ENCODE results near the gene PLET1. TPM values are rescaled to one million over a fixed set of nuclear protein-coding genes. Genes with fewer than 3 reads are reported as not detected.

Gene PLET1
- total RNA-seq, 1 donor from 2014 or later, result not detected

- Histone ChIP-seq H3K36me3 (peaks cover 27% of the 10 kb centered on the region), H3K27me3 (ENCODE audit: low read depth) (no peaks in the 10 kb centered on the region), H3K4me1 (peaks cover 13% of the 10 kb centered on the region), H3K4me3 (peak within 1 kb of the TSS; percentile 69), H3K9me3 (no peaks in the 10 kb centered on the region), H3K27ac (peak within 1 kb of the TSS; percentile 99)
- intact Hi-C loops (cut with DNase I), result no loop called here
- TF ChIP-seq, protein P1, sequence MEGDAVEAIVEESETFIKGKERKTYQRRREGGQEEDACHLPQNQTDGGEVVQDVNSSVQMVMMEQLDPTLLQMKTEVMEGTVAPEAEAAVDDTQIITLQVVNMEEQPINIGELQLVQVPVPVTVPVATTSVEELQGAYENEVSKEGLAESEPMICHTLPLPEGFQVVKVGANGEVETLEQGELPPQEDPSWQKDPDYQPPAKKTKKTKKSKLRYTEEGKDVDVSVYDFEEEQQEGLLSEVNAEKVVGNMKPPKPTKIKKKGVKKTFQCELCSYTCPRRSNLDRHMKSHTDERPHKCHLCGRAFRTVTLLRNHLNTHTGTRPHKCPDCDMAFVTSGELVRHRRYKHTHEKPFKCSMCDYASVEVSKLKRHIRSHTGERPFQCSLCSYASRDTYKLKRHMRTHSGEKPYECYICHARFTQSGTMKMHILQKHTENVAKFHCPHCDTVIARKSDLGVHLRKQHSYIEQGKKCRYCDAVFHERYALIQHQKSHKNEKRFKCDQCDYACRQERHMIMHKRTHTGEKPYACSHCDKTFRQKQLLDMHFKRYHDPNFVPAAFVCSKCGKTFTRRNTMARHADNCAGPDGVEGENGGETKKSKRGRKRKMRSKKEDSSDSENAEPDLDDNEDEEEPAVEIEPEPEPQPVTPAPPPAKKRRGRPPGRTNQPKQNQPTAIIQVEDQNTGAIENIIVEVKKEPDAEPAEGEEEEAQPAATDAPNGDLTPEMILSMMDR (IDR thresholded peaks at IDR 0.05), result no peak
- DNase-seq, result peak; percentile 92
- ATAC-seq, result peak; percentile 98 to 99
Measured at GRCh38 chr11:112226062-112226830, 34.4 kb downstream of the PLET1 start, which contains the start of gene PTS. Gene PTS (plus strand): TSS chr11:112226428. CDS start chr11:112226444, 16 bp downstream.

DNA sequence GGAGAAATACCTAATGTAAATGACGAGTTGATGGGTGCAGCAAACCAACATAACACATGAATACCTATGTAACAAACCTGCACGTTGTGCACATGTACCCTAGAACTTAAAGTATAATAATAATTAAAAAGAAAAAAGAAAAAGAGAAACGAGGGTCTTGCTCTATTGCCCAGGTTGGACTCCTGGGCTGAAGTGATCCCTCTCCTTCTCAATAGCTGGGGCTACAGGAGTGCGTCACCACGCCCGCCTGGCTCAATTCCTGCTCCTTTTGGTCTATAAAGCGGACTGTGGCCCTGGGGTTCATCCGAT, 35.0 kb downstream of the PLET1 start:
- Histone ChIP-seq H3K36me3 (peaks cover 22% of the 10 kb centered on the region), H3K4me3 (peak overlapping the region; percentile 69), H3K27ac (peak overlapping the region; percentile 99), H3K27me3 (ENCODE audit: low read depth) (no peaks in the 10 kb centered on the region), H3K4me1 (peaks cover 19% of the 10 kb centered on the region), H3K9me3 (no peaks in the 10 kb centered on the region)
- ATAC-seq, result no peak
- intact Hi-C loops (cut with DNase I), result no loop called here
- TF ChIP-seq, protein P1 (IDR thresholded peaks at IDR 0.05), result no peak
- DNase-seq, result no peak

DNA sequence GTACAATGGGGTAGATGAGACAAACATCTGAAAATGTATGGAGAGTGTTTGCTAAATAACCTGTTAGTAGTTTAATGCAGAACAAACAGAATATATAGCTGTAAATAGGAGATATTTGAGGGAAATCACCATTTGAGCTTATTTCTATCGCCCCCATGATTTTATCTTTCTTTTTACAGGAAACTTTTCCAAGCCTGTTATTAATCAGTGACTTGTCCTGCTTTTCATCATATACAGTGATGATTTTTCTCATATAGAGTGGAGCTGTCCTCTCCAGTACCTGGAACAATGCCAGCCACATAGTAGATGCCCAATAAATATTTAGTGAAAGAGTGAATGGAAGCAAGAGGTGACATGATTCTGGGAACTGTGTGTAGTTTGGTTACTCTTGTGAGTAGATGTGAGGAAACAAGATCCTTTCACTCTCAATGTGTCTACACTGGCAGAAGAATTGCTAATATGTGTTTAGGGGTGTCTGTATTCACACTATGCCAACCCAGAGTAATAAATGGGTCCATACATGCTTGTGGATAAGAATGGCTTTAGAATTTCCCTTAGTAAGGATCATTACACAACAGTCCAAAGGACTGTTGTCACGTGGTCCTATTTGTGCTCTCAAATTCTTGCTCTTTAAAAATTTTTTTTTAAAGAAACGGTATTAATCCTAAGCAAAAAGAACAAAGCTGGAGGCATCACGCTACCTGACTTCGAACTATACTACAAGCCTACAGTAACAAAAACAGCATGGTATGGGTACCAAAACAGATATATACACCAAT, 36.7 kb downstream of the PLET1 start:
- Histone ChIP-seq H3K36me3 (peaks cover 5% of the 10 kb centered on the region), H3K9me3 (no peaks in the 10 kb centered on the region), H3K4me1 (peaks cover 22% of the 10 kb centered on the region), H3K27ac (no peak overlapping the region), H3K27me3 (ENCODE audit: low read depth) (no peaks in the 10 kb centered on the region), H3K4me3 (no peak overlapping the region)
- TF ChIP-seq, protein P1 (IDR thresholded peaks at IDR 0.05), result no peak
- ATAC-seq, result no peak
- DNase-seq, result no peak
- intact Hi-C loops (cut with DNase I), result no loop called here

DNA sequence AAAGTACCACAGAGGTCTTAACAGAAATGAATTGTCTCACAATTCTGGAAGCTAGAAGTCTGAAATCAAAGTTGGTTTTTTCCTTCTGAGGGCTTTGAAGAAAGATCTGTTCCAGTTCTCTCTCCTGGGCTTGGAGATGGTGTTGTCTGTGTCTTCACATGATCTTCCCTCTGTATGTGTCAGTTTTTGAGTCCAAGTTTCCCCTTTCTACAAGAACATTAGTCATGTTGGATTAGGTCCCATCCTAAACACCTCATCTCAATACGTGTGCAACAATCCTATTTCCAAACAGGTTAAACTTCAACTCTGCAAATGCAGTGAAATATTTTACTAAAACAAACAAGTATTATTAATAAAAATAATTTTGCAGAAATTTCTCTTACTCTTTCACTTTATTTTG, 37.5 kb downstream of the PLET1 start:
- no peak overlapping the region for H3K4me3 ChIP-seq
- intact Hi-C loops (cut with DNase I), result no loop called here
- DNase-seq, result no peak
- H3K9me3 ChIP-seq, result no peaks in the 10 kb centered on the region
- H3K27ac ChIP-seq, result no peak overlapping the region
- TF ChIP-seq, protein P1 (IDR thresholded peaks at IDR 0.05), result no peak
- H3K36me3 ChIP-seq, result no peaks in the 10 kb centered on the region
- peaks cover 21% of the 10 kb centered on the region for H3K4me1 ChIP-seq
- no peaks in the 10 kb centered on the region for H3K27me3 ChIP-seq (ENCODE audit: low read depth)
- no peak for ATAC-seq

- Histone ChIP-seq H3K27ac (peak overlapping the region; percentile 25), H3K9me3 (no peaks in the 10 kb centered on the region)
- intact Hi-C loops (cut with DNase I), result no loop called here
Measured at GRCh38 chr11:112222303-112222702, 38.4 kb downstream of the PLET1 start.

More at GRCh38 chr11:112222303-112222702, 38.4 kb downstream of the PLET1 start:
- no peaks in the 10 kb centered on the region for H3K27me3 ChIP-seq (ENCODE audit: low read depth)
- no peak overlapping the region for H3K4me3 ChIP-seq
- TF ChIP-seq, protein P1 (IDR thresholded peaks at IDR 0.05), result no peak
- ATAC-seq (no peak), DNase-seq (no peak)
- no peaks in the 10 kb centered on the region for H3K36me3 ChIP-seq
- H3K4me1 ChIP-seq, result peaks cover 12% of the 10 kb centered on the region
